ENCODE measurements around the gene FRS2. TPM values are rescaled to one million over a fixed set of nuclear protein-coding genes. Genes with fewer than 3 reads are reported as not detected.

FRS2 gene
- total RNA-seq, 2 experiments from 2014 or later: 21.7 to 24.9 TPM

DNA sequence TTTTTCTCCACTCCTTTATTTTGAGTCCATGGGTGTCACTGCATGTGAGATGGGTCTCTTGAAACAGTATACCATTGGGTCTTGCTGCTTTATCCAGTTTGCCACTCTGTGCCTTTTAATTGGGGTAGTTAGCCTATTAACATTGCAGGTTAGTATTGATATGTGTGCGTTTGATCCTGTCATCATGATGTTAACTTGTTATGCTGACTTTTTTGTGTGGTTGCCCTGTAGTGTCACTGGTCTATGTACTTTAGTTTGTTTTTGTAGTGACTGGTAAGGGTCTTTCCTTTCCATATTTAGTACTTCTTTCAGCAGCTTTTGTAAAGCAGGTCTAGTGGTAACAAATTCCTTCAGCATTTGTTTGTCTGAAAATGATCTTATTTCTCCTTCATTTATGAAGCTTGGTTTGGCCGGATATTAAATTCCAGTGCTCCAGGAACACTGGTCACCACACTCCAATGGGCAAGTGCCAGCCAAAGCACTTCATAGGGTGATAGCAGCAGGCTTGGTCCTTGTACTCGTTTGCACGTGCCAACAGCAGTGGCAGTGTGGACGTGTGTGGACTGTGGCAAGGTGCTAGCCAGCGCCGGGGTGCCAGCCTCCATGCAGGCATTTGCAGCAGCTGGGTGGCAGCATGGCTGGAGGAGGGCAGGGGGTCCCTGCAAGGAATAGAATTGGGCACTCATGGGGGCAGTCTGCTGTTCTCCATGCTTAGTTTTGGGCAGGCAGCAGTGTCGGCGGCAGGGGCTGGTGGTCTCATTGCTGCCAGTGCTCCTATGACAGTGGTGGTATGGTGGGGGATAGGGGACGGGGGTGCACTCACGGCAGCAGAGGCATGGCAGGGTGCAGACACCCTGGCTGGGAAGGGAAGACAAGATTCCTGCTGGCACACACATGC is 53.5 kb downstream of the FRS2 start:
- no peaks in the 10 kb centered on the region for H3K27me3 ChIP-seq (ENCODE audit: control insufficient read depth in 1 of 2, insufficient read depth in 2 of 2, low read length in 2 of 2)
- POLR2A ChIA-PET: no interaction called here
- Mint-ChIP-seq H3K36me3 (ENCODE audit: low read depth) (peaks cover 49% of the 10 kb centered on the region), H3K4me1 (ENCODE audit: low read depth) (peaks cover 80% of the 10 kb centered on the region), H3K4me3 (no peak overlapping the region), H3K27me3 (no peaks in the 10 kb centered on the region), H3K27ac (no peak overlapping the region), H3K9me3 (peaks cover 29% of the 10 kb centered on the region)
- no peaks in the 10 kb centered on the region for H3K36me3 ChIP-seq (ENCODE audit: insufficient read depth, low read length)
- H3K4me3 ChIP-seq (ENCODE audit: low read length): no peak overlapping the region
- TF ChIP-seq, protein P1, sequence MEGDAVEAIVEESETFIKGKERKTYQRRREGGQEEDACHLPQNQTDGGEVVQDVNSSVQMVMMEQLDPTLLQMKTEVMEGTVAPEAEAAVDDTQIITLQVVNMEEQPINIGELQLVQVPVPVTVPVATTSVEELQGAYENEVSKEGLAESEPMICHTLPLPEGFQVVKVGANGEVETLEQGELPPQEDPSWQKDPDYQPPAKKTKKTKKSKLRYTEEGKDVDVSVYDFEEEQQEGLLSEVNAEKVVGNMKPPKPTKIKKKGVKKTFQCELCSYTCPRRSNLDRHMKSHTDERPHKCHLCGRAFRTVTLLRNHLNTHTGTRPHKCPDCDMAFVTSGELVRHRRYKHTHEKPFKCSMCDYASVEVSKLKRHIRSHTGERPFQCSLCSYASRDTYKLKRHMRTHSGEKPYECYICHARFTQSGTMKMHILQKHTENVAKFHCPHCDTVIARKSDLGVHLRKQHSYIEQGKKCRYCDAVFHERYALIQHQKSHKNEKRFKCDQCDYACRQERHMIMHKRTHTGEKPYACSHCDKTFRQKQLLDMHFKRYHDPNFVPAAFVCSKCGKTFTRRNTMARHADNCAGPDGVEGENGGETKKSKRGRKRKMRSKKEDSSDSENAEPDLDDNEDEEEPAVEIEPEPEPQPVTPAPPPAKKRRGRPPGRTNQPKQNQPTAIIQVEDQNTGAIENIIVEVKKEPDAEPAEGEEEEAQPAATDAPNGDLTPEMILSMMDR (IDR thresholded peaks at IDR 0.05): no peak
- ATAC-seq (ENCODE audit: poor library complexity) (no peak), DNase-seq (no peak)
- peaks cover 9 to 16% of the 10 kb centered on the region in 2 experiments for H3K9me3 ChIP-seq (ENCODE audit: control insufficient read depth in 1 of 2, insufficient read depth in 1 of 2, low read length in 2 of 2)
- no peak overlapping the region for H3K27ac ChIP-seq (ENCODE audit: low read depth in 1 of 2, low read length in 2 of 2)
- peaks cover 13% of the 10 kb centered on the region for H3K4me1 ChIP-seq (ENCODE audit: insufficient read depth, low read length)
- CTCF ChIA-PET: no interaction called here
- intact Hi-C loops (cut with DNase I, micrococcal nuclease): no loop called here

DNA sequence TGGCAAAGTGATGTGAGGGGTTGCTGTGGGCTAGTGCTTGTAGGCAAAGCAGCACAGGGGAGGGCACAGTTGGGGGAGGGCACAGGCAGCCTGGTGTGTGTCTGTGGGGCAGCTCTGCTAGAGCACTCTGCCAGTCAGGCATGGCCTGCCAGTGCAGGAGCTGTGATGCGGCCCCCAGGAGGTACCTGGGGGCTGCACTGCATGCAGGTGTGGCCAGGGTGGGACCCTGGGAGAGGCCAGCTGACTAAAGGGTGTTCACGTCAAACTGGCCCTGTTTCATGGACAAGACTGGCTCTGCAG is 54.1 kb downstream of the FRS2 start:
- Mint-ChIP-seq H3K27ac (no peak overlapping the region), H3K36me3 (ENCODE audit: low read depth) (peaks cover 46% of the 10 kb centered on the region), H3K4me1 (ENCODE audit: low read depth) (peaks cover 80% of the 10 kb centered on the region), H3K9me3 (peaks cover 29% of the 10 kb centered on the region), H3K27me3 (no peaks in the 10 kb centered on the region), H3K4me3 (no peak overlapping the region)
- ATAC-seq (ENCODE audit: poor library complexity) (no peak), DNase-seq (no peak)
- CTCF ChIA-PET: no interaction called here
- TF ChIP-seq, protein P1 (IDR thresholded peaks at IDR 0.05): no peak
- Histone ChIP-seq H3K27me3 (ENCODE audit: control insufficient read depth in 1 of 2, insufficient read depth in 2 of 2, low read length in 2 of 2) (no peaks in the 10 kb centered on the region), H3K27ac (ENCODE audit: low read depth in 1 of 2, low read length in 2 of 2) (no peak overlapping the region), H3K4me1 (ENCODE audit: insufficient read depth, low read length) (peaks cover 13% of the 10 kb centered on the region), H3K4me3 (ENCODE audit: low read length) (no peak overlapping the region), H3K36me3 (ENCODE audit: insufficient read depth, low read length) (no peaks in the 10 kb centered on the region), H3K9me3 (ENCODE audit: control insufficient read depth in 1 of 2, insufficient read depth in 1 of 2, low read length in 2 of 2) (peaks cover 9 to 16% of the 10 kb centered on the region in 2 experiments)
- POLR2A ChIA-PET: no interaction called here
- intact Hi-C loops (cut with DNase I, micrococcal nuclease): no loop called here

DNA sequence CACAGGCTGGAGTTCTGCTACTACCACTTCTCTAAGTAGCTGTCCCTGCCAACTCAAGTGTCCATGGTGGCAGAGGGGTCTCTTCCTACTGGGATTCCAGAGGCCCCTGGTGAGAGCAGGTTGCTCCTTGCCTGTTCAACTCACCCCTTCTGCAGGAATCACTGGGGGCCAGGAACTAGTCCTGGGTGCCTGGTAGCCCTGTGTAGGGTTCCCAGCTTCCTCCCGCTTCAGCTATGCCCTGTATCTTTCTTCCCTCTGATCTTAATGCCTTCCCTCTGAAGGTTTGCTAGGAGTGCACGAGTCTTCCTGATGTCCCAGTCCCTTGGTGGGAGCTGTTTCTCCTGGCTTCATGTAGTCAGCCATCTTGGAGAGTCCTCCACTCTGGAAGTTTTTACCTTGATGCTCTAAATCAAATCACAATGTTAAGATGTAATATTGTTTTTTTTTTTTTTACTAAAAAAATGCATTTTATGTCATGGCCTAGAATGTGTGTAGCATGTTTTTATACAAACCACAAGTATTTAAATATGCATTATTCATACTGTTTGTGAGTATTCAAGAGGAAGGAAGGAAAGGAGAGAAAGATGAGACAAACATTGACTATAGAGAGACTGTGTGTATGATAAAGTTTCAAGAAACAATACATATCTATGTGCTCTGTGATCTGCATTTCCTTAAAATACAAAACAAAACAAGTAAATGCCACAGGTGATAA is 54.7 kb downstream of the FRS2 start:
- H3K27ac ChIP-seq (ENCODE audit: low read depth in 1 of 2, low read length in 2 of 2): no peak overlapping the region
- no peaks in the 10 kb centered on the region for H3K27me3 ChIP-seq (ENCODE audit: control insufficient read depth in 1 of 2, insufficient read depth in 2 of 2, low read length in 2 of 2)
- Mint-ChIP-seq H3K9me3 (peaks cover 25% of the 10 kb centered on the region), H3K27me3 (no peaks in the 10 kb centered on the region), H3K4me3 (no peak overlapping the region), H3K4me1 (ENCODE audit: low read depth) (peaks cover 74% of the 10 kb centered on the region), H3K36me3 (ENCODE audit: low read depth) (peaks cover 39% of the 10 kb centered on the region), H3K27ac (no peak overlapping the region)
- H3K36me3 ChIP-seq (ENCODE audit: insufficient read depth, low read length): no peaks in the 10 kb centered on the region
- H3K4me1 ChIP-seq (ENCODE audit: insufficient read depth, low read length): peaks cover 13% of the 10 kb centered on the region
- TF ChIP-seq, protein P1 (IDR thresholded peaks at IDR 0.05): no peak
- intact Hi-C loops (cut with DNase I, micrococcal nuclease): no loop called here
- ChIA-PET POLR2A (no interaction called here), CTCF (no interaction called here)
- H3K9me3 ChIP-seq (ENCODE audit: control insufficient read depth in 1 of 2, insufficient read depth in 1 of 2, low read length in 2 of 2): peaks cover 9 to 16% of the 10 kb centered on the region in 2 experiments
- ATAC-seq (ENCODE audit: poor library complexity) (no peak), DNase-seq (no peak)
- no peak overlapping the region for H3K4me3 ChIP-seq (ENCODE audit: low read length)

All from CD4-positive, alpha-beta T cell (primary cell).